NB4 (cell line): ENCODE data around the gene LIN7C.

Experiments used
- CTCF ChIP-seq: IDR thresholded peaks from one replicate; pipeline ENCODE4 v1.5.1; 2012; ENCODE audit warnings: low read depth, low read length
- MYC ChIP-seq: IDR thresholded peaks from 2 replicates; pipeline ENCODE4 v1.6.1; 2011; ENCODE audit warnings: low read depth, low read length
- POLR2A ChIP-seq: IDR thresholded peaks from 2 replicates; pipeline ENCODE4 v1.6.1; 2011; ENCODE audit warnings: mild to moderate bottlenecking; ENCODE audit not compliant: insufficient read length; ENCODE audit errors: extremely low read depth
- TF ChIP-seq, protein P1 (sequence below): IDR thresholded peaks from 2 replicates; pipeline ENCODE4 v1.6.1; 2011; ENCODE audit warnings: low read depth, low read length

- TF ChIP-seq CTCF (no peak), POLR2A (no peak), MYC (no peak)
- TF ChIP-seq, protein P1, sequence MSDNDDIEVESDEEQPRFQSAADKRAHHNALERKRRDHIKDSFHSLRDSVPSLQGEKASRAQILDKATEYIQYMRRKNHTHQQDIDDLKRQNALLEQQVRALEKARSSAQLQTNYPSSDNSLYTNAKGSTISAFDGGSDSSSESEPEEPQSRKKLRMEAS = no peak
These were observed 17.5 kb downstream of the LIN7C start for GRCh38 chr11:27489092-27489491.
